Osteocyte (in vitro differentiated cells): Measurements from ENCODE around the gene CAST. TPM values are rescaled to one million over a fixed set of nuclear protein-coding genes. Genes with fewer than 3 reads are reported as not detected.

Experiments used
- DNase-seq: peaks from one replicate; pipeline ENCODE4 v3.0.0; 2021; ENCODE audit warnings: mixed read lengths; ENCODE audit not compliant: unreplicated experiment; ENCODE audit errors: extremely low spot score
- H3K27ac Mint-ChIP-seq: one replicate; pipeline ENCODE4 v1.8.0; 2021; ENCODE audit warnings: mild to moderate bottlenecking, mixed read lengths; ENCODE audit not compliant: unreplicated experiment
- H3K27me3 Mint-ChIP-seq: one replicate; pipeline ENCODE4 v1.8.0; 2021; ENCODE audit warnings: mixed read lengths; ENCODE audit not compliant: unreplicated experiment
- H3K36me3 Mint-ChIP-seq: one replicate; pipeline ENCODE4 v1.8.0; 2021; ENCODE audit warnings: mixed read lengths; ENCODE audit not compliant: unreplicated experiment
- H3K4me1 Mint-ChIP-seq: one replicate; pipeline ENCODE4 v1.8.0; 2021; ENCODE audit warnings: mixed read lengths; ENCODE audit not compliant: unreplicated experiment
- H3K4me3 Mint-ChIP-seq: one replicate; pipeline ENCODE4 v1.8.0; 2021; ENCODE audit warnings: mild to moderate bottlenecking, moderate library complexity, mixed read lengths; ENCODE audit not compliant: unreplicated experiment
- H3K9me3 Mint-ChIP-seq: one replicate; pipeline ENCODE4 v1.8.0; 2021; ENCODE audit warnings: mixed read lengths; ENCODE audit not compliant: unreplicated experiment
- CTCF ChIP-seq: fragments of 200-600 bp; sonication (generic); IDR thresholded peaks from 2 replicates; pipeline ENCODE4 v1.5.0; 2021; ENCODE audit warnings: antibody characterized with exemption, mild to moderate bottlenecking, moderate library complexity
- total RNA-seq: library from RNA; stranded (reverse); gene quantifications from 2 replicates; pipeline ENCODE4 v1.2.1, GENCODE V29; 2021

The CAST gene
- total RNA-seq, 1 donor from 2014 or later: 144 TPM

- peaks cover 19% of the 10 kb centered on the region for H3K4me1 Mint-ChIP-seq
- H3K36me3 Mint-ChIP-seq: peaks cover 8% of the 10 kb centered on the region
- TF ChIP-seq CTCF: no peak
- DNase-seq: no peak
- no peaks in the 10 kb centered on the region for H3K27me3 Mint-ChIP-seq
- peak overlapping the region; percentile 24 for H3K27ac Mint-ChIP-seq
- peak overlapping the region; percentile 39 for H3K4me3 Mint-ChIP-seq
- no peaks in the 10 kb centered on the region for H3K9me3 Mint-ChIP-seq
Measured at GRCh38 chr5:96687080-96687479, 24.9 kb downstream of the CAST start.

GRCh38 chr5:96687812-96688453 is 25.8 kb downstream of the CAST start:
- H3K27me3 Mint-ChIP-seq: no peaks in the 10 kb centered on the region
- H3K9me3 Mint-ChIP-seq: no peaks in the 10 kb centered on the region
- peaks cover 8% of the 10 kb centered on the region for H3K36me3 Mint-ChIP-seq
- H3K4me3 Mint-ChIP-seq: peak overlapping the region; percentile 39
- peak; percentile 81 for TF ChIP-seq CTCF
- peak overlapping the region; percentile 24 for H3K27ac Mint-ChIP-seq
- DNase-seq: no peak
- H3K4me1 Mint-ChIP-seq: peaks cover 20% of the 10 kb centered on the region

GRCh38 chr5:96690861-96691260 is 28.7 kb downstream of the CAST start:
- H3K27me3 Mint-ChIP-seq: no peaks in the 10 kb centered on the region
- H3K27ac Mint-ChIP-seq: no peak overlapping the region
- no peak for TF ChIP-seq CTCF
- H3K36me3 Mint-ChIP-seq: peaks cover 7% of the 10 kb centered on the region
- peaks cover 23% of the 10 kb centered on the region for H3K4me1 Mint-ChIP-seq
- no peak overlapping the region for H3K4me3 Mint-ChIP-seq
- no peak for DNase-seq
- H3K9me3 Mint-ChIP-seq: no peaks in the 10 kb centered on the region

GRCh38 chr5:96691503-96692303 is 29.5 kb downstream of the CAST start:
- H3K27ac Mint-ChIP-seq: peak overlapping the region; percentile 37
- no peak for TF ChIP-seq CTCF
- peaks cover 23% of the 10 kb centered on the region for H3K4me1 Mint-ChIP-seq
- no peak for DNase-seq
- no peaks in the 10 kb centered on the region for H3K36me3 Mint-ChIP-seq
- no peak overlapping the region for H3K4me3 Mint-ChIP-seq
- no peaks in the 10 kb centered on the region for H3K9me3 Mint-ChIP-seq
- H3K27me3 Mint-ChIP-seq: no peaks in the 10 kb centered on the region

GRCh38 chr5:96692441-96692840 is 30.3 kb downstream of the CAST start:
- no peak for DNase-seq
- Mint-ChIP-seq H3K4me3 (no peak overlapping the region), H3K9me3 (no peaks in the 10 kb centered on the region), H3K27me3 (no peaks in the 10 kb centered on the region), H3K4me1 (peaks cover 16% of the 10 kb centered on the region), H3K36me3 (peaks cover 3% of the 10 kb centered on the region), H3K27ac (no peak overlapping the region)
- TF ChIP-seq CTCF: no peak
